Osteoblast (primary cell): ENCODE measurements around the gene SIRT2. TPM values are rescaled to one million over a fixed set of nuclear protein-coding genes. Genes with fewer than 3 reads are reported as not detected.

Experiments
- DNase-seq: peaks from one replicate; pipeline ENCODE4 v3.0.0; 2011; ENCODE audit warnings: low spot score, mixed read lengths; ENCODE audit not compliant: insufficient read length; ENCODE audit errors: missing footprints
- H2AFZ ChIP-seq: 2 replicates; pipeline ENCODE4 v1.6.0; 2011; ENCODE audit warnings: mild to moderate bottlenecking, low read length
- H3K27ac ChIP-seq: 2 replicates; pipeline ENCODE4 v1.5.1; 2011; ENCODE audit warnings: mild to moderate bottlenecking, low read depth, low read length, moderate library complexity
- H3K27me3 ChIP-seq: 2 replicates; pipeline ENCODE4 v1.6.0; 2012; ENCODE audit warnings: mild to moderate bottlenecking, control low read depth, inconsistent platforms, low read length, moderate library complexity; ENCODE audit not compliant: insufficient read depth
- H3K36me3 ChIP-seq: 2 replicates; pipeline ENCODE4 v1.5.1; 2011; ENCODE audit warnings: mild to moderate bottlenecking, low read length, control low read depth, moderate library complexity; ENCODE audit not compliant: insufficient read depth
- H3K4me1 ChIP-seq: 2 replicates; pipeline ENCODE4 v1.5.1; 2011; ENCODE audit warnings: mild to moderate bottlenecking, low read length, control low read depth, moderate library complexity; ENCODE audit not compliant: insufficient read depth
- H3K4me2 ChIP-seq: 2 replicates; pipeline ENCODE4 v1.6.0; 2011; ENCODE audit warnings: mild to moderate bottlenecking, low read length; ENCODE audit not compliant: insufficient read depth
- H3K4me3 ChIP-seq: fragments of 200-600 bp; sonication (generic); 3 replicates; pipeline ENCODE4 v1.5.1; 2012; ENCODE audit warnings: mild to moderate bottlenecking, low read length, inconsistent platforms; ENCODE audit not compliant: insufficient read depth
- H3K79me2 ChIP-seq: 2 replicates; pipeline ENCODE4 v1.6.0; 2012; ENCODE audit warnings: mild to moderate bottlenecking, low read length, control low read depth, inconsistent platforms; ENCODE audit not compliant: insufficient read depth
- H3K9me3 ChIP-seq: 2 replicates; pipeline ENCODE4 v1.5.1; 2011; ENCODE audit warnings: low read depth, low read length, control low read depth
- H4K20me1 ChIP-seq: 2 replicates; pipeline ENCODE4 v1.6.0; 2012; ENCODE audit warnings: mild to moderate bottlenecking, low read length, control low read depth; ENCODE audit not compliant: insufficient read depth
- CTCF ChIP-seq: IDR thresholded peaks from 2 replicates; pipeline ENCODE4 v1.5.1; 2011; ENCODE audit warnings: mild to moderate bottlenecking, low read depth, low read length, moderate library complexity; ENCODE audit errors: extremely low read depth
- total RNA-seq: library from RNA; depleted of rRNA; stranded (reverse); fragments of >200 nt; gene quantifications from 2 replicates; pipeline ENCODE4 v1.2.3, GENCODE V29; 2012

Gene SIRT2
- total RNA-seq, 1 donor = 77.4 TPM

DNA sequence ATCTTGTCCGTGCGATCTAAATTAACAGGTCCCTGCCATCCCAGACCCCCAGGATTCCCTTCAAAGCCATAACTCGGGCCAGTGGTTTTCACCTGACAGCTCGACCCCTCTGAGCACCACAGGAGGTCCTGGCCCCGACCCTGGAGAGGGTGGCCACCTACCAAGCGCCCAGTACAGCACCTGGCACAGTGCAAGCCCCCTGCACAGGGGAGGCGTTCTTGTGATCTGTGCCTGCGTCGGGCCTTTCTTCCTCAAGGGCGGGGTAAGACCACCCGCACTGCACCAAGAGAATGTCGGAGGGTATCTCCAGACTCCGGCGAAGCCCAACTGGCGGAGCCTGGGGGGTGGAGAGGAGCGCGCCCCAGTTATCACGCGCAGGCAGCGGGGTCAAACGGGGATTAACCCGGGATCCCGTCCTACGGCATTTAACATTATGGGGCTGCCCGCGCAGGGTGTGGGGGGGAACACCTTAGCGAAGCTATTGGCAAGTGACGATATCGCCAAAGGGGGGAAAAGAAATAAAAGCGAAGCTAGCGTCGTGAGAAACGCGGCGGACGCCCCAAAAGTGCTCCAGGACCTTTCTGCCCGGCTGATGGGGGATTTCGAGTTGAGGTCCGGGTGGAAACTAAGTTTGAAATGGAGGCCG, 48.3 kb downstream of the SIRT2 start:
- Histone ChIP-seq H3K36me3 (peaks cover 25% of the 10 kb centered on the region), H3K4me3 (peak overlapping the region; percentile 88), H3K4me1 (peaks cover 27% of the 10 kb centered on the region), H3K27ac (peak overlapping the region; percentile 84), H3K4me2 (peak overlapping the region; percentile 96), H3K27me3 (no peaks in the 10 kb centered on the region), H3K9me3 (no peaks in the 10 kb centered on the region), H3K79me2 (peaks cover 31% of the 10 kb centered on the region), H2AFZ (peak overlapping the region; percentile 67), H4K20me1 (peaks cover 28% of the 10 kb centered on the region)
- peak; percentile 2 for TF ChIP-seq CTCF
- peak; percentile 86 for DNase-seq

DNA sequence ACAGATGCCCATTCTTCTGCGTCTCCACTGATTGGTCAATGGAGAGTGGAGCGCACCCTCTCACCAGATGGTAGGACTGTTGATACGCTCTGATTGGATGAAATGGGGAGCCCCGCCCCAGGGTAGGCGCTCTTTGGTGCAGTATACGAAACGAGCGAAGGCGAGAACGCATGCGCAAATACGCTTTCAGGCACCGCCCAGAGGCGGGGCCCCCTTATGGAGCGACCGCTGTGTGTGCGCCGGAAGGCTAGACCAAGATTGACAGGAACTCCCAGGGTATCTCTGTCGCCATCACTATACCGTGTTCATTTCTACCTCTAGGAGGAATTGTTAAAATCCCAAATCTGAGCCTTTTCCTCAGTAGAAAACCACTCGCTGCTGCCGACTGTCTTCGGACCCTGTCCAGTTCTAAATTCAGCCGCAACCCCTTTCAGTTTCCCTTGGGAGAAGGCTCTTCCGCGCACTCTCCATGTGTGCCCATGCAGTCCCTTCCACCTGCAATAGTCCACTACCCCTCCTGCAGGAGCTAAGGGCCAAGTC, 48.9 kb downstream of the SIRT2 start:
- peak overlapping the region; percentile 88 for H3K4me3 ChIP-seq
- peaks cover 37% of the 10 kb centered on the region for H3K79me2 ChIP-seq
- H3K4me2 ChIP-seq = peak overlapping the region; percentile 96
- H3K27ac ChIP-seq = peak overlapping the region; percentile 84
- peaks cover 31% of the 10 kb centered on the region for H3K36me3 ChIP-seq
- peak; percentile 99 for DNase-seq
- peaks cover 27% of the 10 kb centered on the region for H3K4me1 ChIP-seq
- H3K9me3 ChIP-seq = no peaks in the 10 kb centered on the region
- H4K20me1 ChIP-seq = peaks cover 34% of the 10 kb centered on the region
- H3K27me3 ChIP-seq = no peaks in the 10 kb centered on the region
- TF ChIP-seq CTCF = peak; percentile 11
- H2AFZ ChIP-seq = peak overlapping the region; percentile 67

GRCh38 chr19:38849860-38850435, 49.5 kb downstream of the SIRT2 start, which contains the start of gene HNRNPL:
Gene HNRNPL (minus strand): TSS chr19:38849986. CDS start chr19:38849966, 20 bp downstream.
- no peaks in the 10 kb centered on the region for H3K9me3 ChIP-seq
- DNase-seq = peak; percentile 100
- H2AFZ ChIP-seq = peak within 1 kb of the TSS; percentile 67
- H4K20me1 ChIP-seq = peaks cover 39% of the 10 kb centered on the region
- no peaks in the 10 kb centered on the region for H3K27me3 ChIP-seq
- peaks cover 42% of the 10 kb centered on the region for H3K79me2 ChIP-seq
- peak within 1 kb of the TSS; percentile 84 for H3K27ac ChIP-seq
- H3K36me3 ChIP-seq = peaks cover 37% of the 10 kb centered on the region
- peak within 1 kb of the TSS; percentile 96 for H3K4me2 ChIP-seq
- H3K4me3 ChIP-seq = peak within 1 kb of the TSS; percentile 91
- TF ChIP-seq CTCF = peak; percentile 33
- H3K4me1 ChIP-seq = peaks cover 27% of the 10 kb centered on the region
